Hematopoietic multipotent progenitor cell treated with erythropoietin and hydrocortisone succinate and interleukin-3 and kit ligand, for 15 days (in vitro differentiated cells): ENCODE results near the gene AGO1.
"Not testable (repeated sequence)": the region's sequence is repeated elsewhere in the genome, so short reads cannot be mapped to it uniquely, and the experiment has no call there.

Experiments used
- DNase-seq: peaks from one replicate; pipeline ENCODE4 v3.0.0-alpha.2; 2015; ENCODE audit warnings: low spot score

The AGO1 gene

GRCh38 chr1:35972631-35973030 is 89.6 kb downstream of the AGO1 start:
- not testable (repeated sequence) for DNase-seq

DNA sequence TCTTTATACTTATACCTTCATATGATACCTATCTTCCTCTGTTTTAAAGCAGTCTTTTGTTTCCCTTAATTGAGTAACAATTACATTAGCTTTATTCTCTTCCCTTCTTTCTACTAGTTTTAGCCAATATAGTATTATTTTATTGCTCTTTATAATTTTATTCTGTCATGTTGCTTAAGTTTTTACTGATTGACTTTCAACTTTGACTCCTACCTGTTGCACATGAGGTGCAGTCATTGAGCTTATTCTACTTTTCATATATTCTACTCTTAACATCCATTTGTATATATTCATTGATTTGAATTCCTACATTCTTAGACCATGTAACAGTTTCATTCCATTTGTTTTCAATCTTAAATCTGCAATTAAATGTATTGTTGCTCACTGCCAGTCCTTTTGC is 97.1 kb downstream of the AGO1 start:
- DNase-seq: no peak
